DMS79 treated with DMSO at 0.1 percent for 48 hours (cell line): ENCODE results near the gene GSG1L2.

ENCODE experiments used
- DNase-seq: peaks from one replicate; lab custom pipeline; 2025; lab: John Stamatoyannopoulos, UW

Gene GSG1L2

DNA sequence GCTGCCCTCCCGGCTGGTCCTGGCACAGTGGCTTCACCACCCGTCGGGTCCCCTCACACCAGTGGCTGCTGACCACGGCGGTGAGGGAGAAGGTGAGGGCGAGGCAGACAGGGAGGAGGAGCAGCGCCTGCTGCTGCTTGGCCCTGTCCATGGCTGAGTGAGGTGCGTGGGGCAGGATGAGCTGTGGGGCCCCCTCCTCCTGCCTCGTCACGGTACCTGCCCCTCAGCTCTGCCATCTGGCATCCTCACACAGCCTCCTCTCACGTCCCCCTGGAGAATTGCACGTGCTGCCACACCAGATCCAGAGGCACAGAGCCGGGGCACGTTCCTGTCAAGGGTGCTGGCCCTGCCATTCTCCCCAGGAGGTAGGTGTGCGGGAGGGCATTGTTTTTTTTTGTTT lies at the start of gene GSG1L2:
TSS of gene GSG1L2 (minus strand) at position 159 of the 400 bp plus-strand sequence. CDS start at position 151, 8 bp downstream.
- DNase-seq: no peak

DNA sequence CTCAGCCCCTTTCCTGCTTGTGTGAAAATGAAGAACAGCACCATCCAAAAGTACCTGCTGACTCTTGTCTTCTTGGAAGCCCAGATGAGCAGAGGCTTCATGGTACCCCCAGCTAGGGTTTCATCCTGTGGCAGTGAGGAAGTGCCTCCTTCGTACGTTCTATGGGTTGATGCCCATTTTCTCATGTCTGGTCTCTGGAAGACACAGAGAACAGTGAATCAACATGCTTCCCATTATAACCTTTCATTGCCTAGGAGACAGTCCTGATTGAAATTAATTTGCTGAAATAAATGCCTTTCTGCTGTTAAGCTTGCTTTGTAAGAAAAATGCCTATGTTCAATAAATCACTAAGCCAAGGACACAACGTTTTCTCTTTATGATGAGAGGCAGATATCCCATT lies 46.7 kb upstream of the GSG1L2 start:
- DNase-seq: no peak

DNA sequence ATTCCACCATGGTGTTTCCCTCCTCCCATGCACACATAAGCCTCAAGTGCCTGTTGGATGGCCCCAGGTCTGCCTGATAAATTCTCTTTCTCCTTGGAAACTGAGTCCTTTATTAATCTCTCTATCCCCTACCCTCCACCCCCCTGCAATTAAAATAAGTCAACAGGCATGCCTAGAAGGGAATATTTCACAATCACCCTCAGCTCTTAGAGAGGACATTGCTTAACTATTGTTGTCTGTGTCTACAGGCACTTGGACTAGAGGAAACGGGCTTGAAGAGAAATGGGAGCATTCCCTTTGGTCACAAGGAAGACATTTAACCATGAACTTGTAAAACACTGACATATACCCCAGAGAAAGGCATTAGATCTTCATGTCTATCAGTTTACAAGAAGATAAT lies 43.7 kb upstream of the GSG1L2 start:
- no peak for DNase-seq

DNA sequence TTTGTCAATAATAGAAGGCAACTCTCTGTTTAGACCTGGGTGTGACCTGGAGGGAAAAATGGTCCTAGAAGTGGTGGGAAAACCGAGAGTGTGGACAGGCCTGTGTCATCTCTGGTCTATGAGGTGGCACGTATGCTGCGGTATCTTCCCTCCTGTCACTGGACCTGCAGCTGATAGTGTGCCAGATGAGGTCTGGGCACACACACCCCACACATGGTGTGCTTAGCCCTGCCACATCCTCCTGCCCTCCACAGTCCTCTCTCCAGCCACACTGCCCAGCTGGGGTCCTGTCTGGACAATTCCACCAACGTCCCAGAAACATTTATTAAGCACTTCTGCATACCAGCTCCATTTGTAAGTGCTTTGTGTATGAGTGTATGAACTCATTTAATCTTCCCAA lies 41.1 kb upstream of the GSG1L2 start:
- no peak for DNase-seq

DNA sequence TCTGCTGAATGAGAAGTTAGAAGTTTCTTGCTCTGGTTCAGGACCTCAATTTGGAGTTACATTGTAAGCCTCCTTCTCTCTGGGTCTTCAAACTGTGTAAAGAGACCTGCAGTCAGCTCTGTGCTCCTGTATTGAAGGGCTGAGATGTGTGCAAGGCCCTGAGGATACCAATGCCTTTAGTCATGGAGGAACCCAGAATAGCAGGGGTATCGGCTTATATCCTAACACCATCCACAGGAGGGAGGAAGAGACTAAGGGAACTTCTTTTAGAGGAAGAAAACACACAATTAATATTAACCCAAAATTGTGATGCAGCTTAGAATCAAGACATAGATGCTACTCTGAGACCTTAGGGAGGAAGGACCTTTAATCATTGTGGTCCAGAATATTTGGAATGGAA lies 40.3 kb upstream of the GSG1L2 start:
- DNase-seq: no peak

DNA sequence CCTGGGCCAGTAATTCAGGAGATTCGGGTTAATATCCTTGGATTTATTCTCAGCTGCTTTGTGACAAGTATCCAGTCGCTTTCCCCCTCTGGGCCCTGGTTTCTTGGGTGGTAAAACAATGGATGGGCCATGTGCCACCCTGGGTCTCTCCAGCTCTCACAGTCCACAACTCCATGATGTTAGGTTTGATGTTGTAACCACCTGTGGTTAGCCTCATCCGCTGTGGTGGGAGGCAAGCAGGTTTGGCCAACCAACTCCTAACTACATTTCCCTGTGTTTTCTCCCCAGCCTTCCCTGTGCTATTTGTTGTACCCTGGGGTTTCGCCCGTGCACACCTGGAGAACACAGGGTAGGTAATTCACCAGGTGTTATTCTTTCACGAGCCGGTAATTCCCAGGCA lies 39.0 kb upstream of the GSG1L2 start:
- no peak for DNase-seq

DNA sequence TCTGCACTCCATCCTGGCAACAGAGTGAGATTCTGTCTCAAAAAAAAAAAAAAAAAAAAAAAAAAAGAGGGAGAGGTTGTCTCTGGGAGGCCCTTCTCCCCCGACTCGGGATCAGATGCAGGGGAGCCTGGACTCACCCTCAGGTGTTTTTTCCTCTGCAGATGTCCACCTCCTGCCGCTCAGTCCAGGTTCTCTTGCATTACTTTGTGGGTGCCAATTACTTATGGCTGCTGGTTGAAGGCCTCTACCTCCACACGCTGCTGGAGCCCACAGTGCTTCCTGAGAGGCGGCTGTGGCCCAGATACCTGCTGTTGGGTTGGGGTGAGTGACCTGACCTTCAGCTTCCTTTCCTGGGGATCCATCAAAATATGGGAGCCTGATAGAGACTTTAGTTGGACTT lies 37.9 kb upstream of the GSG1L2 start:
- no peak for DNase-seq

DNA sequence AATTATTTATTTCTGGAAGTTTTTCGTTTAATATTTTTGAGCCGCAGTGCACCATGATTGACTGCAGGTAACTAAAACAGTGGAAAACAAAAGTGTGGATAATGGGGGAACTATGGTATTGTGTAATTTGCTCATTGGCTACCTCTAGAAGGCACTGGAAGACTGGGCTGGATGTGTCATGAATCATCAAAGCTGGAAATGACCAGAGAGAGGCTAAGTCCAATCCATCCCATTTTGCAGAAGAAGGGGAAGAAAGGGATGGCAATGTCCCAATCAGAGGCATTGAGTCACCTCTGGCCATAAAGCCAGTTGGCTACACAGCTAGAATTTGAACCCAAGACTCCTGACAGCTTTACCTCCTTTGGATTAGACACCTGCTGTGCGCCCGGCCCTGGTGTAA lies 33.2 kb upstream of the GSG1L2 start:
- no peak for DNase-seq

DNA sequence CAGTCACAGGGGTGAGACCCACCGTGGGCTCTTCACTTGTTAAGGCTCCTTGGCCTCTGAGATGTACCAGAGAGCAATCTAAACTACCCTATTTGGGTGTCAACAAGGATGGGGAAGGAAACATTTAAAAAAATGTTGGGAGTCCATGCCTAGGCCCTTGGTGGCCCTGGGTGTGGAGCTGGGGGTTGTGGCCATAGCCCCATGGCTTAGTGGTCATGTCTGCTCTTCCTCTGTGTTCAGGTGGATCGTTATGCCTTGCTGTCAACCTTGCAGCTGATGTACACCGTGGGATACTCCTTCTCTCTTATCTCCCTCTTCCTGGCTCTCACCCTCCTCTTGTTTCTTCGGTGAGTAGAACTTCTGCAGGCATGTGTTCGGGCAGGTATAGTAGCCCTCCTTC lies 32.4 kb upstream of the GSG1L2 start:
- DNase-seq: no peak

DNA sequence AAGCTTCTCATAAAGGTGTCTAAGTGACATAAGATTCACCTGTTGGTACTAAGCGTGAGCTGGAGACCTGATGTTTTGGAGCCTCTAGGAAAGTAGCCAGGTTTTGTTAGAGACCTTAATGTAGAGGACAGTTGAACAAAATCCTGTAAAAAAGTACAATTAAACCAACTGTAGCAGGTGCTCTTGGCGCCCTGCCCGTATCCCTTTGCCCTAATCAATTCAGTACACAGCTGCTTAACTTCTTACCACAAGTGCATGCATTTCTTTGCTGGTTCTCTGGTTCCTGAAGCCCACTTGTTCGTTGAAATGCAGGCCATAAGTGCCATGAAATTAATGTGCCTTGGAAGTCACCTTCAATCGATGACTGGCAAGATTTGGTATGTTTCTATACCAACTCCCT lies 28.3 kb upstream of the GSG1L2 start:
- no peak for DNase-seq

DNA sequence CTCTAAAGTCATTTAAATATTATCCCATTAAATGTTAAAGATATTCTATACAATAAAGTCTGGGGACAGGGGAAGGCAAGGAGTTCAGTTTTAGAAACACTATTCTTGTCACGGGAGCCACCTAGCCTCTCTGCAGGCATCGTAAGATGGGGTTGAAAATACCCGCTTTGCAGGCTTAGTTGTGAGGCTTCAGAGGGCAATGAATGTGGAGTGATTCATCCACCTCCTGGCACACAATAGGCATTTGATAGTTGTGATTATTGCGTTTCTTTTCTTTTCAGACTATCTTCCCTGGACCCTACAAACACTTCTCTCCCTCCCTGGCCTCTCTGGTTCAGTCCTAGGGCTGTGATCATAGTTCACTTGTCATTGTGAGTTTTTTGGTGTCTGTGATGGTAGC lies 23.4 kb upstream of the GSG1L2 start:
- no peak for DNase-seq

DNA sequence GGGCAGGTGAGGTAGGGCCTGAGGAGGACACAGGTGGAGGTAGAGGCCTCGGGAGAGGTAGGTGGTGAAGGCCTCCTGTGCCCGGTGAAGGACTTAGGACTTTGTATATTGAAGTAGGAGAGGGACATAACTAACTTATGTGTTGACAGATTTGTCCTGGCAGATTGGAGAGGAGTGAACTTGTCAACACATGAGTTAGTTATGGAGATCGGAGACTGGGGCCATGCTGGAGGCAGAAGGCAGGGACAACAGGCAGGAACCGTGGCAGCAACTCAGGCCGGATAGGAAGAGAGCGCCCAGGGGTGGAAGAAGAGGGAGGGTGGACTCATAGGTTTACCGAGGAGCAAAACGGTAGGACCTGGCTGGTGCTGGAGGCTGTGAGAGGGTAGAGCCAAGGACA lies 22.3 kb upstream of the GSG1L2 start:
- no peak for DNase-seq

DNA sequence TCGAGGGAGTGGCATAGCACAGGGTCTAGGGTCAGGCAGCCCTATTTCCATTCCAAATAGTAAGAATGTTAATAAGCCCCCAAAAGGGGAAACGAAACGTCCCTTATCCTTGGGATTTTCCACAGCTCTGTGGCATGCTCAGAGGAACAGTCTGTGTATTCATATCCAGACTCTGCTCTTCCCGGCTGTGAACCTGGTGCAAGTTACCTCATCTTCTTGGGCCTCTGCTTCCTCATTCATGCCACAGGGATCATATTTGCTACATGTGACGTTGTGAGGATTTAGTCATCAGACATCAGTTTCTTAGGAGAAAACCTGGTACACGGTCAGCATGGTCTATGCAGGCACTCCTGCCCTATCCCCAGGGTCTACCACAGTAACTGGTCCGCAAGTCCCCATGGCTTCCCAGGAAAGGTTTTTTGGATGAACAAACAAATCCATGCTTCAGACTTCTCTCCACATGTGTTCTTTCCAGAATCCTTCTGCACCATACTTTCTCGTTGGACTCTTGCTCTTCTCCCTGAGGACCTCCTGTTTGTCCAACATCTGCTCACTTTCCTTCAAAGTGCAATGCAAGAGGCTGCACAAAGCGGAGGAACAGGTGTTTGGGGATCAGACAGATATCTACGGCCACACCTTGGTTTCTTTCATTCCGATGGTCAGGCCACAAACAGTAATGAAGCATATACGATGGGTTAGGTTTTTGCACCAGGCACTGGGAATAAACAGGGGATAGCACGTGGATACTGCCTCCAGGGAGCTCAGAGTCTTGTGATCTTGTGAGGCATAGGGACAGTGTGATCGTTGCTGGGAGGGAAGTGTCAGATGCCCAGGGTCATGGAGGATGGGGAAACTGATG lies 21.5 kb upstream of the GSG1L2 start:
- no peak for DNase-seq

DNA sequence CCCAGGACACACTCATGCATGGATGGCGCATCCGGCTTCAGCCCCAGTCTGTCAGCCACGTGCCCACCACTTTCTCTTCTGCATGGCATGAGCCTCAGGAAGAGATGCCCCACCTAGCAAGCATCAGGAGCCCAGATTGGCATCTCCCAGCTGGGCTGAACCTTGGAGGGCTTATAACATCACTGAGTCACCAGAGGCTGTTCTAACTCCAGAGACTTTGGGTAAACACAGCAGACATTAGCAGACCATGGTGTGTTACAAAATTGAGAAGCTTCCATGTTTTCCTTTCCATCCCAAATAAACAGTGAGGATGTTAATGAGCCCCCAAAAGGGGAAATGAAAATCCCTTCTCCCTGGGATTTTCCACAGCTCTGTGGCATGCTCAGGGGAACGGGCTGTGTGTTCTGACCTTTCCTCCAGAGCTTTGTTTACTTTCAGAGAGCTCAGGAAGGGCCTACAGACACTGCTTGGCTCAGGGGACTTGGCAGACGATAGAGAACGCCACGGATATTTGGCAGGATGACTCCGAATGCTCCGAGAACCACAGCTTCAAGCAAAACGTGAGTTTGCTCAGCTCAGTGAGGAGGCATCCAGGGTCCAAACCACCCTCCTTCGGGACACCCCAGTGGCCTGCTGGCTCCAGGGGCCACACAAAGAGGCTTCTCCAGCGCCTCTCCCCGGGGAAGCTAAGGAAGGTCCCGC lies 20.3 kb upstream of the GSG1L2 start:
- DNase-seq: no peak

DNA sequence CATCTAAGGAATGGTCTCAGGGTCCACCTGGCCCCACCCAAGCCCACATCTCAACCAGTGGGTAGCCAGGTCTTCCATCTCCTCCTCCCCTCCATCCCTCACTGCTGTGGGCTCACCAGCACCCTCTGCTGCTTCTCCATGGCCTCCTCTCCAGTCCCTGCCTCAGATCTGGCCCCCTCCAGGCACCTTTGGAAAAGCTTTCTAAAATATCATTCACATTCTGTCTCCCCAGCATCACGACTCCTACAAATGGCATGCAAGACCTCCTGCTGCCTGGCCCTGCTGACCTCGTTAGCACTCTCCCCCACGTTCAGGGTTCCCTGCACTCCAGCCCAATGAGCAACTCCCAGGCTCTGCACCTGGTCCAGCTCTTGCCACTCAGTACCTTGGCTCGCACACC lies 17.6 kb upstream of the GSG1L2 start:
- DNase-seq: no peak

DNA sequence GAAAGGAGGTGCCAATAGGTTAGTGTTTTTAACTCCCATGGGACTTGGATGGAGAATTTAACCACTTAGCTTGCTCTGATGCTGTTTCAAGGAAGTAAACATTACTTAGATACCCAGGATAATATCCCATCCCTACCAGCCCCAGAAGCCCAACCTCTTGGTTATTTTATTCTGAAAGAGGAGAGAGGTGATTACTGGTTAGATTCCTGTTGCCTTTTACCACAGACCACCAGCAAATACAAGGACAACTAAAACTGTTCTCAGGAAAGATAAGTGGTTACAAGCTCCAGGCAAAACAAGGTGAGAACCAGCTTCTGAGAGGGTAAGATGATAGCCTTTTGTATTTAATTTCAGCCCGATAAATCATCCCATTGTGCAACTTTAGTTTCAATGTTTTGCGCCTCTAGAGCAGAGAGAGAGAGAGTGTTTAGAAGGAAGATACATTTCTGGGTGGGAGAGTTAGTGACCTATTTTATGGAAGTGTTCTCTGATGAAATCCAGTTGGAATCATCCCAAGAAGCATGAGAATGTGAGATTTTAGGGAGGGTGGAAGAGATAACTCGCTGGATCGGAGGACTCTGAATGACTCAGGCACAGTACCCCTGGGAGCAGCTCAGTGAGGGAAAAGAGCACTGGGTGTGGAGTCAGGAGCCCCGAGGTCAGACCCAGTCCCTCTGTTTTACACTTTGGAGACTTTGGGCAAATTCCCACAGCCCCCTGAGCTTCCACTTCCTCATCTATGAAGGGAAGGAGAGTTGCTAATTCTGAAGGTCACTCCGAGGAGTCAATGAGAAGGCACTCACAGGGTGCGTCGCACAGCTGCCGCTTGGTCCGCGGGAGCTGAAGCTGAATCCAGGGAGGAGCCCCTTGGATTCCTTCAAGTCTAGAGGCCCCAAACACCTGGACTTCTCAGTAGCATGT lies 15.9 kb upstream of the GSG1L2 start:
- no peak for DNase-seq

DNA sequence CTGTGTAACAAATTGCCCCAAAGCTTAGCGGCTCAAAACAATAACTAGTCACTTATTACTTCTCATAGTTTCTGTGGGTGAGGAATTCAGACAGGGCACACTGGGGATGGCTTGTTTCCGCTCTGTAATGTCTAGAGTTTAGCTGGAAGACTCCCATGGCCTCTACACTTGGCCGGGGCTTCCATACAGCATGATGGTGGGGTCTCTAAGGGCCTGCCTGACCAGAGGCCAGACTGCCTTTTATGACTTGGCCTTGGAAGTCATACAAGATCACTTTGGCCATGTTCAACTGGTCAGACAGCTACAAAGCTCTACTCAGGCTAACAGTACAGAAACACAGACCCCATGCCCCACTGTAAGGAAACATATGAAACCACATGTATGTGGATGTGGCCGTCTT lies 12.0 kb upstream of the GSG1L2 start:
- no peak for DNase-seq

DNA sequence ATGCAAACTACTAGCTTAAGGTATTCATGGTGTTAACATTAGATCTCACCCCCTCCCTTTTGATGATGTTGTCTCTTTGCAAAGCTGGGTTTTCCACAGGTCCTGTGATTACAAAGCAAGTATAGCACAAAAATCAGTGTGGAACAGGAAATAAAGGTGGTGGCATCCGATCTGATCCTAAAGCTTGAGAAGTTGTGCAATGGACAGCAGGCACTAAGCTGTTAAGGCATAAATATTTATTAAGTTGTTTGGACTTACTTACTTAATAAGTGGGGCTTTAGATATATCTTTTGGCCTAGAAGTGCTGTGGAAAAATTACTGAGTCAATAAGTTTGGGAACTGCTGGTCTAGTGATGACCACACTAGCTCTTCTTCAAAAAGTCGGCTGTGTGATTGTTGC lies 8.8 kb upstream of the GSG1L2 start:
- no peak for DNase-seq

DNA sequence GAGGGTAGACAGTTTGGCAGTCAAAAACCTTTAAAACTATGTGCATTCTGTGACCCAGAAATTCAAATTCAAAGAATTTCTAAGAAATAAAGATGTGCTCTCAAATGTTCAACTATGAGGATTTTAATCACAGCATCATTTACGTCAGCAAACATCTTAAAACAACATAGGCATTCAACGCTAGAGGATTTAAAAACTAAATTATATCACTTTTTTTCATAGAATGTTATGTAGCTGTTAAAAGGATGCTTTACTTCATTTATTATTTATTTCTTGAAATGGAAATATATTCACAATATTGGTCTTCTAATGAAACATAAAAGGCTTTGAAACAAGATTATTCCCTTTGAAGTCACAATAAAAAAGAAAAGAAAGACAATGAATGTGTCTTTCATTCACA lies 7.5 kb upstream of the GSG1L2 start:
- no peak for DNase-seq

DNA sequence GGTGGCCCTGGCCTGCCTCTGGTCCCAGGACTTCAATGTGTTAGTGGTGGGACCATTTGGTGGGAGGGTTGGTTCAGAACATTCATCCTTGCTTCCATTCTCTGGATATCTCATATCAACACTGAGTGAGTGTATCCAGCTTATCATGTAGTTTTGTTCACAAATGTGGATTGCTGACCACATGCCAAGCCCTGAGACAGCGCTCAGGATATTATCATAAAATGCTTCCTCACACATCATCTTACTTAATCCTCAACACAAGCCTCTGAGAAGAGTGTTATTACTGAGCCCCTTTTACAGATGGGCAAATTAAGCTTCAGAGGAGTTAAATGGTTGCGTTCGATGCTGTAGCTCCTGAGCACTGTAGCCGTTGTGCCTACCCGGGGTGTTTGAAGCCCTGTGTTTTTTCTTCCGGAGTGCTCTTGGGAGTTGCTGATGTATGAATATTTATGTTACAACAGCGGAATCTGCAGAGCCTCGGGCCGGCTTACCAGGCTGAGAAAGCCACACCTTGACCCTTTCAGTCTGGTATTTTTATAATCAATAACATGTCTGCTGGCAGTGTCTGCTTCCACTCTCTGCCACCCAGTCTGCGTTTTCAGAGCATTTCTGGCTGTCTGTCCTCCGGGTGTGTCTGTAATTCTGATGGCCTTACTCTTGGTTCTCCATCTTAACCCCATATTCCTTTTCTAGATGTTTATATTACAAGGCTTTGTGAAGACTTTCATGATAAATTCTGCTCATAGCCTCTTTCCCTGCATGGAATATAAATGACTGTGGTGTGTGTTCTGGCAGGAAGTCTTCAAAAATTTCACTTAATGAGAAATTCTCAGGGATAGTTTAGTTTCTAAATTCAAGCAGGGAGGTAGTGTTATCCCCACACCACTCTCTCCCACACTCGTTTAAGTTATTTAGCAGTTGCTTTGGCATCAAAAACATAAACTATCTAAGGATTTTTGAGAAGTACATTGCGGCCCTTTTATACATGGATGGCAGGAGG lies 6.7 kb upstream of the GSG1L2 start:
- no peak for DNase-seq

DNA sequence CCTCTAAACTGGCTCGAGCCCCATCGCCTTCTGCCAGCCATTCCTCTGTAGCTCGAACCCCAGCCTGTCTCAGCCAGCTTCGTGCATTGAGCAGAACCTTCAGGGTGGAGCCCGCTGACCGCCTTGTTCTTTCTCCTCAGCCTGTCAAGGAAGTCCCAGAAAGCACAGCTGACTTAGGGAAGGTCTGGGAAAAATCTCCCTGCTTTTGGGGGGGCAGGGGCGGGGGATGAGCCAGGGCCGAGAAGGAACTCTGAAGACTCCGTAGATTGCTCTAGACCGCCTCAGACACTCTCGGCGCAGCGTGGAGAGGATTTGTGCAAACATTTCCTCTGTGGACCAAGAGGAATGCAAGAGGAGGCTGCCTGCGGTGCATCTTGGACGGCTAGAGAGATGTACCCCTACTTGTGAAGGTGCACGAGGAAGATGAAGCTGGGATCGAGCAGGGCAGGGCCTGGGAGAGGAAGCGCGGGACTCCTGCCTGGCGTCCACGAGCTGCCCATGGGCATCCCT lies 3.8 kb upstream of the GSG1L2 start, which contains the start of gene GLP2R:
TSS of gene GLP2R (plus strand) at position 284 of the 510 bp plus-strand sequence. CDS start at position 424, 140 bp downstream.
- DNase-seq: no peak
